HEK293T (cell line): ENCODE data around the gene PTPRG.

ENCODE experiments used
- ELF4 ChIP-seq: fragments of 450-650 bp; IDR thresholded peaks from 2 replicates; pipeline ENCODE4 v1.6.1; 2017; ENCODE audit warnings: antibody characterized with exemption
- TARDBP ChIP-seq: fragments of 450-650 bp; IDR thresholded peaks from 2 replicates; pipeline ENCODE4 v1.6.1; 2016

DNA sequence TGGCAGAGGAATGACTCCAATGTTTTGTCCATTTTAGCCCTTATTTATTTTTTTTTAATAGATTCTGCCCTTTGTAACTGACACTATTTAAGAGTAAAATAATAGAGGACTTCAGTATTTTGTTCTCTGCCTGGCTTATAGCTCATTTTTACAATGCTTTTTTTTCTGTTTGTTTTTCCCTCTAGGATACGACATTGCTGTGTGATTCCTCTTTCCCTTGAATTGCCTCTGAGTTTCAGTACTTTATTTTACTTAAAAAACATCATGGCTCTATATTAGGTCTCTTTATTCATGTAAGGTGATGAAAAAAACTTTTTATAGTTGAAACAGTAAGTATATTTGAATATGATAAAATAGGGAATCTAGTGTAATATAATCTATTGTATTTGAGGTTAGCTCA is 179.1 kb downstream of the PTPRG start:
- no peak for TF ChIP-seq ELF4
- TF ChIP-seq TARDBP: no peak
